K562 (cell line): ENCODE results near the gene POP7. TPM values are rescaled to one million over a fixed set of nuclear protein-coding genes. Genes with fewer than 3 reads are reported as not detected.

ENCODE experiments used
- ATAC-seq: fragments of 200-7000 bp; cut with Tn5 transposase; 3 replicates; pipeline ENCODE4 v1.9.1; 2020; ENCODE audit warnings: moderate library complexity
- BruUV-seq: library from RNA; stranded (reverse); fragments of 400-500 nt; replicated peaks from 2 replicates; lab custom pipeline; 2021; lab: Mats Ljungman, UMichigan
- CTCF ChIA-PET: fragments of 300-600 bp; formaldehyde crosslinking; extraction: SDS; loops from one replicate; lab custom pipeline; 2021; ENCODE audit warnings: low intra/inter-chr PET ratio; lab: Yijun Ruan, JAX
- POLR2A ChIA-PET: fragments of 300-600, 350-650 bp; sonication (Branson Sonifier 250); formaldehyde crosslinking; extraction: SDS; loops from one replicate; lab custom pipeline; 2021; ENCODE audit warnings: antibody characterized with exemption, inconsistent platforms; lab: Yijun Ruan, JAX
- DNase-seq, 4 experiments: peaks; one replicate each; pipeline versions ENCODE4 v3.0.0 to v3.0.0-alpha.2; 2011 to 2018; ENCODE audit warnings: low spot score in 3 of 4, mixed read lengths in 3 of 4; ENCODE audit errors: extremely low read depth in 1 of 4
- FAIRE-seq: peaks from 2 replicates; lab custom pipeline; 2011; peaks lifted over from hg19 to GRCh38; lab: Jason Lieb, UNC
- H2AFZ ChIP-seq: 2 replicates; pipeline ENCODE4 v1.6.0; 2011; ENCODE audit warnings: low read depth, low read length, control low read depth, inconsistent platforms
- H3K27ac ChIP-seq: fragments of 200-600 bp; 3 replicates; pipeline ENCODE4 v1.8.0; 2011; ENCODE audit warnings: low read depth, mild to moderate bottlenecking, control low read depth, inconsistent platforms, low read length, moderate library complexity, mixed read lengths; ENCODE audit errors: extremely low read depth
- H3K27me3 ChIP-seq, 2 experiments: fragments of 300-600 bp in 1 of 2; 2 replicates in 1 of 2; 3 replicates in 1 of 2; pipeline versions ENCODE4 v1.6.0 to v1.8.0; 2011; ENCODE audit warnings: inconsistent platforms in 2 of 2, low read length in 2 of 2, mild to moderate bottlenecking in 1 of 2, mixed read lengths in 1 of 2, moderate library complexity in 1 of 2; ENCODE audit not compliant: control insufficient read depth in 2 of 2, insufficient read depth in 2 of 2
- H3K36me3 ChIP-seq: fragments of 300-600 bp; 3 replicates; pipeline ENCODE4 v1.8.0; 2011; ENCODE audit warnings: mild to moderate bottlenecking, low read length, inconsistent platforms; ENCODE audit not compliant: control insufficient read depth, insufficient read depth
- H3K4me1 ChIP-seq, 2 experiments: fragments of 200-600 bp in 1 of 2; replicated peaks in 1 of 2; 2 replicates in 1 of 2; 3 replicates in 1 of 2; pipeline versions ENCODE4 v1.5.1 to v1.8.0; 2011; ENCODE audit warnings: inconsistent platforms in 2 of 2, low read length in 2 of 2, mild to moderate bottlenecking in 1 of 2, mixed read lengths in 1 of 2, moderate library complexity in 1 of 2; ENCODE audit not compliant: control insufficient read depth in 2 of 2, insufficient read depth in 2 of 2
- H3K4me2 ChIP-seq: 2 replicates; pipeline ENCODE4 v1.6.1; 2011; ENCODE audit warnings: low read length, control low read depth, inconsistent platforms, mixed read lengths; ENCODE audit not compliant: insufficient read depth
- H3K4me3 ChIP-seq: fragments of 200-600 bp; sonication (generic), shearing (Covaris generic); 2 replicates; pipeline ENCODE4 v1.5.1; 2016; ENCODE audit warnings: control low read depth, inconsistent platforms
- H3K79me2 ChIP-seq: fragments of 200-600 bp; 3 replicates; pipeline ENCODE4 v1.8.0; 2011; ENCODE audit warnings: low read length, inconsistent platforms; ENCODE audit not compliant: control insufficient read depth, insufficient read depth
- H3K9ac ChIP-seq, 2 experiments: 2 replicates each; pipeline versions ENCODE4 v1.6.0 to v1.6.1; 2011; ENCODE audit warnings: low read depth in 2 of 2, low read length in 2 of 2, control low read depth in 1 of 2, inconsistent platforms in 1 of 2, mild to moderate bottlenecking in 1 of 2, mixed read lengths in 1 of 2; ENCODE audit not compliant: insufficient read depth in 1 of 2
- H3K9me1 ChIP-seq: one replicate; pipeline ENCODE4 v1.6.0; 2011; ENCODE audit warnings: inconsistent platforms, mild to moderate bottlenecking, low read length, moderate library complexity; ENCODE audit not compliant: control insufficient read depth, insufficient read depth
- H3K9me3 ChIP-seq: replicated peaks from 2 replicates; pipeline ENCODE4 v1.5.1; 2011; ENCODE audit warnings: low read depth, low read length, inconsistent platforms; ENCODE audit not compliant: control insufficient read depth, insufficient read depth
- H4K20me1 ChIP-seq: replicated peaks from 2 replicates; pipeline ENCODE4 v1.6.1; 2011; ENCODE audit warnings: low read length, inconsistent platforms, mixed read lengths; ENCODE audit not compliant: control insufficient read depth, insufficient read depth
- BMI1 ChIP-seq: fragments of 150-350 bp; IDR thresholded peaks from 2 replicates; pipeline ENCODE4 v1.6.1; 2014; ENCODE audit warnings: low read length
- FOS ChIP-seq: IDR thresholded peaks from 3 replicates; pipeline ENCODE4 v1.6.1; 2011; ENCODE audit not compliant: insufficient read length; ENCODE audit errors: extremely low read depth
- MAZ ChIP-seq, 2 experiments: fragments of 450-650 bp in 1 of 2; sonication (generic) in 1 of 2; formaldehyde crosslinking; IDR thresholded peaks in 1 of 2; conservative IDR thresholded peaks in 1 of 2; 2 replicates each; pipeline versions ENCODE4 v1.4.0 to v1.5.0; 2020; ENCODE audit warnings: mild to moderate bottlenecking in 1 of 2, missing genetic modification reagents in 1 of 2
- POLR2H ChIP-seq: IDR thresholded peaks from 2 replicates; pipeline ENCODE4 v1.6.1; 2016; ENCODE audit warnings: missing genetic modification characterization, low read depth, mild to moderate bottlenecking, control low read depth, missing compliant biosample characterization, moderate library complexity
- ZNF830 ChIP-seq: fragments of 250-450 bp; sonication (Bioruptor Pico); IDR thresholded peaks from 2 replicates; pipeline ENCODE4 v1.5.0; 2021; ENCODE audit warnings: mild to moderate bottlenecking
- WGBS: fragments of 100-300 bp; shearing (Covaris generic); methylation state at CpG from one replicate; pipeline ENCODE4 v1.1.6; 2016; ENCODE audit warnings: low coverage, mixed read lengths; ENCODE audit not compliant: insufficient coverage; ENCODE audit errors: missing lambda C conversion rate; 5-methylcytosine and 5-hydroxymethylcytosine counted together
- in situ Hi-C: fragments of 300-500 bp; cut with MboI; formaldehyde crosslinking; loops from 4 replicates; pipeline ENCODE4 v1.15.0; 2018; ENCODE audit warnings: inconsistent platforms, mixed read lengths
- intact Hi-C: fragments of 100-400 bp; cut with micrococcal nuclease; formaldehyde crosslinking; loops from 2 replicates; pipeline ENCODE4 v1.14.2; 2022
- polyA plus RNA-seq, 8 experiments: library from polyadenylated mRNA; depleted of rRNA in 4 of 8; stranded (reverse) in 5 of 8; unstranded in 3 of 8; fragments of >200 nt; fragmentation: Nextera tagmentation in 2 of 8; fragmentation: Illumina TruSeq in 1 of 8; extraction: Ambion mirVana in 2 of 8; extraction: Trizol in 1 of 8; gene quantifications; 2 replicates each; pipeline versions ENCODE4 v1.2.1 to v1.2.3, GENCODE V29; 2011 to 2014; ENCODE audit warnings: inconsistent platforms in 1 of 8, missing spikeins in 1 of 8
- total RNA-seq, 7 experiments: library from RNA; depleted of rRNA in 6 of 7; stranded (reverse); fragments of >200 nt in 6 of 7; fragmentation: Illumina TruSeq in 2 of 7; extraction: Trizol in 2 of 7; gene quantifications; 2 replicates each; pipeline versions ENCODE4 v1.2.1 to v1.2.3, GENCODE V29; 2011 to 2021; ENCODE audit warnings: low replicate concordance in 1 of 7
- TF ChIP-seq, protein P1 (sequence below): fragments of 250-450 bp; sonication (Bioruptor Pico); IDR thresholded peaks from 2 replicates; pipeline ENCODE4 v1.8.0; 2022; ENCODE audit warnings: moderate library complexity, mild to moderate bottlenecking, inconsistent platforms
- TF ChIP-seq, protein P2 (sequence below): fragments of 450-650 bp; formaldehyde crosslinking; IDR thresholded peaks from 2 replicates; pipeline ENCODE4 v1.4.0; 2020; ENCODE audit warnings: mild to moderate bottlenecking

Gene POP7
- total and polyA plus RNA-seq, 9 of the 15 experiments (the other 6 are each of a cell fraction or from before 2014, with no cell fraction given): 11.5 to 163 (median 68.9) TPM

DNA sequence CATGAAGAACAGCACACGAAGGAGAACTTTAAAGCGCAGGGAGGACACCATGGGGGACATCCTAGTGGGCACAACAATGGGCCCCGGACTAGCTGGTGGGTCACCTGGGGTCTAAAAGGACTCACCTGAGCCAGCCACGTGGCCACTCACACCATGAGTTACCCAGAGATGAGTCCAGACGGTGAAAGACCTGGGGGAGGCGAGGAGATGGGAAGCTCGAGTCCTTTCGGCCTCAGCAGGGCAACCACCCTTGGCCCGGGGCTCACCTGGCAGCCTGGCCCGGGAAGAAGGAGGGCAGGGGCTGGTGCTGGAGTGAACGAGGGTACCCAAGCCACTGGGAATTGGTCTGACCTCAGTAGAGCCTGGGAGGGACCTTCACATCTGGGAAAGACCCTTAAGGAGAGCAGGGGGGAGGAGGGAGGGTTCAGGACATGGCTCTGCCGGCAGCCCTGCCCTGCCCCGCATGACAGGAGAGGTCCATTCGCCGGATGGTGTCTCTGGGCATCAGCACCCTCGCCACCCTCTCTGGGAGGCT is 17.5 kb upstream of the POP7 start:
- Histone ChIP-seq H2AFZ (no peak overlapping the region), H3K9me3 (no peaks in the 10 kb centered on the region), H3K9ac (peak overlapping the region in 1 of 2 experiments; percentile 39; a peak in 2 of 4 replicates), H4K20me1 (peaks cover 24% of the 10 kb centered on the region), H3K27ac (no peak overlapping the region), H3K4me3 (no peak overlapping the region), H3K4me2 (no peak overlapping the region)
- FAIRE-seq (no peak), DNase-seq (peak in 2 of 4 experiments; percentile 8 to 11), ATAC-seq (no peak)
- BruUV-seq: no TSS peak
- intact Hi-C loops: no loop called here
- TF ChIP-seq BMI1 (no peak), MAZ (CRISPR knock-in tag; conservative IDR thresholded peaks at IDR 0.05 in 1 of 2, IDR thresholded peaks at IDR 0.05 in 1 of 2) (no peak), ZNF830 (no peak), FOS (no peak), POLR2H (tag) (no peak)
- TF ChIP-seq, protein P1, sequence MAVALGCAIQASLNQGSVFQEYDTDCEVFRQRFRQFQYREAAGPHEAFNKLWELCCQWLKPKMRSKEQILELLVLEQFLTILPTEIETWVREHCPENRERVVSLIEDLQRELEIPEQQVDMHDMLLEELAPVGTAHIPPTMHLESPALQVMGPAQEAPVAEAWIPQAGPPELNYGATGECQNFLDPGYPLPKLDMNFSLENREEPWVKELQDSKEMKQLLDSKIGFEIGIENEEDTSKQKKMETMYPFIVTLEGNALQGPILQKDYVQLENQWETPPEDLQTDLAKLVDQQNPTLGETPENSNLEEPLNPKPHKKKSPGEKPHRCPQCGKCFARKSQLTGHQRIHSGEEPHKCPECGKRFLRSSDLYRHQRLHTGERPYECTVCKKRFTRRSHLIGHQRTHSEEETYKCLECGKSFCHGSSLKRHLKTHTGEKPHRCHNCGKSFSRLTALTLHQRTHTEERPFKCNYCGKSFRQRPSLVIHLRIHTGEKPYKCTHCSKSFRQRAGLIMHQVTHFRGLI (CRISPR knock-in tag): no peak
- TF ChIP-seq, protein P2, sequence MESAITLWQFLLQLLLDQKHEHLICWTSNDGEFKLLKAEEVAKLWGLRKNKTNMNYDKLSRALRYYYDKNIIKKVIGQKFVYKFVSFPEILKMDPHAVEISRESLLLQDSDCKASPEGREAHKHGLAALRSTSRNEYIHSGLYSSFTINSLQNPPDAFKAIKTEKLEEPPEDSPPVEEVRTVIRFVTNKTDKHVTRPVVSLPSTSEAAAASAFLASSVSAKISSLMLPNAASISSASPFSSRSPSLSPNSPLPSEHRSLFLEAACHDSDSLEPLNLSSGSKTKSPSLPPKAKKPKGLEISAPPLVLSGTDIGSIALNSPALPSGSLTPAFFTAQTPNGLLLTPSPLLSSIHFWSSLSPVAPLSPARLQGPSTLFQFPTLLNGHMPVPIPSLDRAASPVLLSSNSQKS: no peak
- TF ChIP-seq, all 486 proteins: peak for 0
- CTCF ChIA-PET: no interaction called here
- WGBS: 87% methylated on average over 14 of the region's 16 CpGs
- Histone ChIP-seq H3K9me1 (no peaks in the 10 kb centered on the region), H3K27me3 (no peaks in the 10 kb centered on the region), H3K79me2 (peaks cover 53% of the 10 kb centered on the region), H3K36me3 (peaks cover 77% of the 10 kb centered on the region; the same call in 2 of the 3 replicates), H3K4me1 (peaks cover 17 to 68% of the 10 kb centered on the region in 2 experiments)
- POLR2A ChIA-PET: interaction anchor here (1.1 to 1.6 kb wide), 3 partner anchors 9 to 13 kb away, joined by 3 to 5 read pairs (median 4); no protein-coding TSS in a partner anchor
- in situ Hi-C loops: no loop called here
